GM12878 (cell line): ENCODE results near the gene DNAJC18. TPM values are rescaled to one million over a fixed set of nuclear protein-coding genes. Genes with fewer than 3 reads are reported as not detected.

ENCODE experiments used
- ATAC-seq: fragments of 200-7000 bp; cut with Tn5 transposase; 3 replicates; pipeline ENCODE4 v1.9.1; 2020; ENCODE audit warnings: mild to moderate bottlenecking, moderate library complexity
- BruUV-seq: library from RNA; stranded (reverse); fragments of 400-500 nt; replicated peaks from 2 replicates; lab custom pipeline; 2021; lab: Mats Ljungman, UMichigan
- CTCF ChIA-PET: fragments of 300-600 bp; sonication (Branson Sonifier 250); formaldehyde crosslinking; extraction: SDS; loops from one replicate; lab custom pipeline; 2021; ENCODE audit warnings: inconsistent platforms; lab: Yijun Ruan, JAX
- POLR2A ChIA-PET: fragments of 350-600 bp; formaldehyde crosslinking; extraction: SDS; loops from one replicate; lab custom pipeline; 2021; ENCODE audit warnings: inconsistent platforms; lab: Charles Lee
- RAD21 ChIA-PET: fragments of 300-600 bp; sonication (Branson Sonifier 250); formaldehyde crosslinking; loops from one replicate; lab custom pipeline; 2023; ENCODE audit warnings: antibody characterized with exemption; ENCODE audit not compliant: unreplicated experiment; lab: Charles Lee
- SMC1A ChIA-PET: fragments of 300-600 bp; sonication (Branson Sonifier 250); formaldehyde crosslinking; loops from one replicate; lab custom pipeline; 2023; ENCODE audit not compliant: unreplicated experiment, uncharacterized antibody; lab: Charles Lee
- DNase-seq: peaks from one replicate; pipeline ENCODE4 v3.0.0-alpha.2; 2011; ENCODE audit warnings: low read depth, low spot score
- FAIRE-seq: peaks from 3 replicates; lab custom pipeline; 2011; peaks lifted over from hg19 to GRCh38; lab: Jason Lieb, UNC
- H2AFZ ChIP-seq: 2 replicates; pipeline ENCODE4 v1.6.0; 2011; ENCODE audit warnings: low read depth, low read length, control low read depth; ENCODE audit not compliant: control insufficient read depth
- H3K27ac ChIP-seq: 2 replicates; pipeline ENCODE4 v1.5.1; 2011; ENCODE audit warnings: control low read depth; ENCODE audit not compliant: control insufficient read depth, insufficient read depth
- H3K27me3 ChIP-seq, 2 experiments: replicated peaks in 1 of 2; 2 replicates each; pipeline versions ENCODE4 v1.6.0 to v1.6.1; 2011; ENCODE audit warnings: low read length in 1 of 2; ENCODE audit not compliant: control insufficient read depth in 2 of 2, insufficient read depth in 2 of 2
- H3K36me3 ChIP-seq, 2 experiments: 2 replicates each; pipeline ENCODE4 v1.5.1; 2011; ENCODE audit warnings: low read length in 1 of 2; ENCODE audit not compliant: control insufficient read depth in 2 of 2, insufficient read depth in 2 of 2
- H3K4me1 ChIP-seq: 2 replicates; pipeline ENCODE4 v1.6.1; 2011; ENCODE audit warnings: mild to moderate bottlenecking, low read length, moderate library complexity, mixed read lengths; ENCODE audit not compliant: control insufficient read depth, insufficient read depth
- H3K4me2 ChIP-seq: 2 replicates; pipeline ENCODE4 v1.6.0; 2011; ENCODE audit warnings: control low read depth; ENCODE audit not compliant: control insufficient read depth, insufficient read depth
- H3K4me3 ChIP-seq: fragments of 200-600 bp; sonication (generic); 2 replicates; pipeline ENCODE4 v1.5.1; 2016
- H3K79me2 ChIP-seq: 2 replicates; pipeline ENCODE4 v1.6.0; 2011; ENCODE audit warnings: low read length; ENCODE audit not compliant: control insufficient read depth, insufficient read depth
- H3K9ac ChIP-seq: 2 replicates; pipeline ENCODE4 v1.8.0; 2011; ENCODE audit warnings: low read length, control low read depth, mixed read lengths; ENCODE audit not compliant: control insufficient read depth, insufficient read depth
- H3K9me3 ChIP-seq: replicated peaks from 3 replicates; pipeline ENCODE4 v1.5.1; 2011; ENCODE audit warnings: mild to moderate bottlenecking, low read length; ENCODE audit not compliant: control insufficient read depth, insufficient read depth
- H4K20me1 ChIP-seq: 2 replicates; pipeline ENCODE4 v1.6.0; 2011; ENCODE audit not compliant: control insufficient read depth, insufficient read depth
- CTCF ChIP-seq, 3 experiments: IDR thresholded peaks in 2 of 3; conservative IDR thresholded peaks in 1 of 3; 2 replicates each; pipeline ENCODE4 v1.5.1; 2011; ENCODE audit warnings: low read depth in 3 of 3, low read length in 3 of 3, mild to moderate bottlenecking in 3 of 3, control low read depth in 2 of 3, moderate library complexity in 2 of 3, inconsistent platforms in 1 of 3, mixed read lengths in 1 of 3; ENCODE audit not compliant: control insufficient read depth in 2 of 3, insufficient read depth in 1 of 3; ENCODE audit errors: extremely low read depth in 1 of 3
- ETV6 ChIP-seq, 2 experiments: fragments of 450-650 bp in 1 of 2; IDR thresholded peaks in 1 of 2; conservative IDR thresholded peaks in 1 of 2; 2 replicates each; pipeline ENCODE4 v1.6.1; 2014; ENCODE audit warnings: antibody characterized with exemption in 1 of 2, borderline replicate concordance in 1 of 2, low read depth in 1 of 2, mild to moderate bottlenecking in 1 of 2, moderate library complexity in 1 of 2
- FOXM1 ChIP-seq: IDR thresholded peaks from 2 replicates; pipeline ENCODE4 v1.6.1; 2012; ENCODE audit warnings: low read depth, mild to moderate bottlenecking, inconsistent platforms, low read length, moderate library complexity
- HDAC2 ChIP-seq: fragments of 200-600 bp; sonication (generic); IDR thresholded peaks from 2 replicates; pipeline ENCODE4 v1.6.1; 2017
- RAD21 ChIP-seq: IDR thresholded peaks from 2 replicates; pipeline ENCODE4 v1.6.1; 2011; ENCODE audit warnings: mild to moderate bottlenecking, low read depth, low read length, moderate library complexity; ENCODE audit not compliant: insufficient read depth
- SPI1 ChIP-seq: IDR thresholded peaks from 2 replicates; pipeline ENCODE4 v1.6.1; 2011; ENCODE audit warnings: low read depth, mild to moderate bottlenecking, low read length, moderate library complexity, borderline replicate concordance; ENCODE audit not compliant: insufficient read depth
- TBL1XR1 ChIP-seq: IDR thresholded peaks from 2 replicates; pipeline ENCODE4 v1.6.1; 2012; ENCODE audit warnings: low read depth, low read length, improper control_type of control experiment
- ZNF592 ChIP-seq: fragments of 450-650 bp; IDR thresholded peaks from 2 replicates; pipeline ENCODE4 v1.6.1; 2017; ENCODE audit warnings: mild to moderate bottlenecking, moderate library complexity
- WGBS: methylation state at CpG from one replicate; pipeline ENCODE4 v1.1.6; 2016; ENCODE audit warnings: low lambda C conversion rate; ENCODE audit not compliant: insufficient replicate concordance, insufficient coverage; ENCODE audit errors: missing lambda C conversion rate; 5-methylcytosine and 5-hydroxymethylcytosine counted together
- in situ Hi-C: fragments of 300-500 bp; cut with MboI; formaldehyde crosslinking; loops from 9 replicates; pipeline ENCODE4 v1.14.3; 2018; ENCODE audit warnings: mixed read lengths
- intact Hi-C: fragments of 100-400 bp; cut with micrococcal nuclease; formaldehyde crosslinking; loops from one replicate; pipeline ENCODE4 v1.14.2; 2022; ENCODE audit not compliant: unreplicated experiment
- polyA plus RNA-seq, 11 experiments: library from polyadenylated mRNA; depleted of rRNA in 4 of 11; unstranded in 6 of 11; stranded (reverse) in 5 of 11; fragments of >200 nt; fragmentation: Nextera tagmentation in 4 of 11; fragmentation: Illumina TruSeq in 1 of 11; extraction: Ambion mirVana in 4 of 11; extraction: Trizol in 1 of 11; gene quantifications; 1 replicate in 1 of 11; 2 replicates in 10 of 11; pipeline versions ENCODE4 v1.2.1 to v1.2.3, GENCODE V29; 2011 to 2016; ENCODE audit warnings: inconsistent platforms in 2 of 11, missing spikeins in 2 of 11, low read depth in 1 of 11
- total RNA-seq, 4 experiments: library from RNA; depleted of rRNA in 3 of 4; stranded (reverse); fragments of >200 nt in 3 of 4; fragmentation: Illumina TruSeq in 1 of 4; extraction: Trizol in 1 of 4; gene quantifications; 2 replicates each; pipeline versions ENCODE4 v1.2.1 to v1.2.3, GENCODE V29; 2013 to 2021

DNAJC18 gene
- total and polyA plus RNA-seq, 10 of the 15 experiments (the other 5 are each of a cell fraction or from before 2014, with no cell fraction given) = 6.4 to 26.7 (median 17.7) TPM

- TF ChIP-seq ZNF592 = no peak
Observed at GRCh38 chr5:139482050-139482889, 42.9 kb upstream of the DNAJC18 start, which contains the start of gene STING1 (continued).

- DNase-seq (no peak), FAIRE-seq (no peak), ATAC-seq (peak; percentile 55)
- no TSS peak for BruUV-seq
- TF ChIP-seq HDAC2 = no peak
- TF ChIP-seq TBL1XR1 = no peak
- TF ChIP-seq ETV6 (conservative IDR thresholded peaks at IDR 0.05 in 1 of 2, IDR thresholded peaks at IDR 0.05 in 1 of 2; ENCODE audit: borderline replicate concordance in 1 of 2, low read depth in 1 of 2) = 0 out of 4 replicates have a peak, but pooled peaks of 1 of the 2 experiments have one; percentile 4
- peak; percentile 23; the same call in 1 of the 2 replicates for TF ChIP-seq RAD21
- peak; percentile 72 for TF ChIP-seq SPI1
- peak in 1 of 3 experiments; percentile 31; a peak in 1 of 6 replicates for TF ChIP-seq CTCF (IDR thresholded peaks at IDR 0.05 in 2 of 3, conservative IDR thresholded peaks at IDR 0.05 in 1 of 3; ENCODE audit: control insufficient read depth in 2 of 3, extremely low read depth in 1 of 3, insufficient read depth in 1 of 3, low read depth in 3 of 3, low read length in 3 of 3)
- no peak for TF ChIP-seq FOXM1
- 43% methylated on average over 5 of the region's 5 CpGs for WGBS
- no peaks in the 10 kb centered on the region for H3K9me3 ChIP-seq
- peaks cover 27% of the 10 kb centered on the region for H3K4me1 ChIP-seq
- POLR2A ChIA-PET = interaction anchor here (0.6 to 2.0 kb wide), 13 partner anchors 13 to 82 kb away, joined by 3 to 10 read pairs (median 3); partner anchors contain the start of gene DNAJC18
- H3K27ac ChIP-seq = peak overlapping the region; percentile 91
- H3K36me3 ChIP-seq = peaks cover 0 to 4% of the 10 kb centered on the region in 2 experiments; a peak in 1 of 4 replicates
- SMC1A ChIA-PET = interaction anchor here (0.7 to 3.1 kb wide), 20 partner anchors 11 to 213 kb away, joined by 3 to 25 read pairs (median 4); partner anchors contain the start of genes DNAJC18 and SMIM33
- in situ Hi-C loops (no loop called here), intact Hi-C loops (loop anchor here (1.0 kb wide), 1 partner anchor 23 kb away; no protein-coding TSS in a partner anchor)
- peak overlapping the region; percentile 59 for H3K4me3 ChIP-seq
- no peaks in the 10 kb centered on the region for H3K27me3 ChIP-seq
- no peaks in the 10 kb centered on the region for H4K20me1 ChIP-seq
- peaks cover 7% of the 10 kb centered on the region for H3K79me2 ChIP-seq
- peak overlapping the region; percentile 94 for H3K4me2 ChIP-seq
- RAD21 ChIA-PET = interaction anchor here (0.6 to 3.0 kb wide), 16 partner anchors 12 to 306 kb away, joined by 3 to 32 read pairs (median 5); partner anchors contain the start of gene DNAJC18
- CTCF ChIA-PET = interaction anchor here (0.6 to 4.5 kb wide), 13 partner anchors 8 to 755 kb away, joined by 3 to 32 read pairs (median 6); no protein-coding TSS in a partner anchor
- peak overlapping the region; percentile 83 for H2AFZ ChIP-seq
- H3K9ac ChIP-seq = peak overlapping the region; percentile 81
Observed at GRCh38 chr5:139481580-139482049, 42.3 kb upstream of the DNAJC18 start.
